Progenitor cell of endocrine pancreas (in vitro differentiated cells): ENCODE measurements around the gene LRBA. TPM values are rescaled to one million over a fixed set of nuclear protein-coding genes. Genes with fewer than 3 reads are reported as not detected.

ENCODE experiments used
- DNase-seq: peaks from one replicate; pipeline ENCODE4 v3.0.0; 2021; ENCODE audit warnings: low spot score; ENCODE audit not compliant: unreplicated experiment
- H3K27ac Mint-ChIP-seq: 2 replicates; pipeline ENCODE4 v1.8.0; 2021; ENCODE audit warnings: mild to moderate bottlenecking, moderate library complexity, mixed read lengths
- H3K27me3 Mint-ChIP-seq: 2 replicates; pipeline ENCODE4 v1.8.0; 2021; ENCODE audit warnings: mixed read lengths
- H3K36me3 Mint-ChIP-seq: 2 replicates; pipeline ENCODE4 v1.8.0; 2022; ENCODE audit warnings: mixed read lengths; ENCODE audit not compliant: insufficient read depth
- H3K4me1 Mint-ChIP-seq: 2 replicates; pipeline ENCODE4 v1.8.0; 2021; ENCODE audit warnings: low read depth, mixed read lengths
- H3K4me3 Mint-ChIP-seq: 2 replicates; pipeline ENCODE4 v1.8.0; 2021; ENCODE audit warnings: low read depth, mild to moderate bottlenecking, moderate library complexity, mixed read lengths
- H3K9me3 Mint-ChIP-seq: 2 replicates; pipeline ENCODE4 v1.8.0; 2021; ENCODE audit warnings: low read depth, mixed read lengths
- total RNA-seq: library from RNA; stranded (reverse); gene quantifications from 2 replicates; pipeline ENCODE4 v1.2.1, GENCODE V29; 2021
- TF ChIP-seq, protein P1 (sequence below): fragments of 200-600 bp; sonication (generic); IDR thresholded peaks from one replicate; pipeline ENCODE4 v1.5.0; 2021; ENCODE audit warnings: antibody characterized with exemption, mild to moderate bottlenecking; ENCODE audit not compliant: unreplicated experiment

LRBA gene
- total RNA-seq, 1 donor from 2014 or later, result 95.2 TPM

DNA sequence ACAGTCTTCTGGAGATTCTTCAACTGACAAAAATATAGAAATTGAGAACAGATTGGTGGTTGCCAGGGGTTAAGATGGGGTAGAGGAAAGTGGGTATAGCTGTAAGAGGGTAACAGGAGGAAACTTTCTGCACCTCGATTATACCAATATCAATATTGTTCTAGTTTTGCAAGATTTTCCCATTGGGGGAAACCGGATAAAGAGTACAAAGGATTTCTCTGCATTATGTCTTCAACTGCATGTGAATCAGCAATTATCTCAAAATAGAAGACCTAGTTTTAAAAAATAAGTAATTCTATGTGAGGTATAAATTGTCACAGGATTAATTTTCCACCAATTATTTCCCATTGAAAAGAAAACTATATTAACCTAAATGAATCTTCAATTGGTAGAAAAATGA, 65.7 kb downstream of the LRBA start:
- peaks cover 11% of the 10 kb centered on the region for H3K36me3 Mint-ChIP-seq
- no peaks in the 10 kb centered on the region for H3K27me3 Mint-ChIP-seq
- peaks cover 17% of the 10 kb centered on the region for H3K4me1 Mint-ChIP-seq
- TF ChIP-seq, protein P1, sequence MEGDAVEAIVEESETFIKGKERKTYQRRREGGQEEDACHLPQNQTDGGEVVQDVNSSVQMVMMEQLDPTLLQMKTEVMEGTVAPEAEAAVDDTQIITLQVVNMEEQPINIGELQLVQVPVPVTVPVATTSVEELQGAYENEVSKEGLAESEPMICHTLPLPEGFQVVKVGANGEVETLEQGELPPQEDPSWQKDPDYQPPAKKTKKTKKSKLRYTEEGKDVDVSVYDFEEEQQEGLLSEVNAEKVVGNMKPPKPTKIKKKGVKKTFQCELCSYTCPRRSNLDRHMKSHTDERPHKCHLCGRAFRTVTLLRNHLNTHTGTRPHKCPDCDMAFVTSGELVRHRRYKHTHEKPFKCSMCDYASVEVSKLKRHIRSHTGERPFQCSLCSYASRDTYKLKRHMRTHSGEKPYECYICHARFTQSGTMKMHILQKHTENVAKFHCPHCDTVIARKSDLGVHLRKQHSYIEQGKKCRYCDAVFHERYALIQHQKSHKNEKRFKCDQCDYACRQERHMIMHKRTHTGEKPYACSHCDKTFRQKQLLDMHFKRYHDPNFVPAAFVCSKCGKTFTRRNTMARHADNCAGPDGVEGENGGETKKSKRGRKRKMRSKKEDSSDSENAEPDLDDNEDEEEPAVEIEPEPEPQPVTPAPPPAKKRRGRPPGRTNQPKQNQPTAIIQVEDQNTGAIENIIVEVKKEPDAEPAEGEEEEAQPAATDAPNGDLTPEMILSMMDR, result no peak
- H3K27ac Mint-ChIP-seq, result no peak overlapping the region
- H3K9me3 Mint-ChIP-seq, result peaks cover 13% of the 10 kb centered on the region
- H3K4me3 Mint-ChIP-seq, result no peak overlapping the region
- no peak for DNase-seq

DNA sequence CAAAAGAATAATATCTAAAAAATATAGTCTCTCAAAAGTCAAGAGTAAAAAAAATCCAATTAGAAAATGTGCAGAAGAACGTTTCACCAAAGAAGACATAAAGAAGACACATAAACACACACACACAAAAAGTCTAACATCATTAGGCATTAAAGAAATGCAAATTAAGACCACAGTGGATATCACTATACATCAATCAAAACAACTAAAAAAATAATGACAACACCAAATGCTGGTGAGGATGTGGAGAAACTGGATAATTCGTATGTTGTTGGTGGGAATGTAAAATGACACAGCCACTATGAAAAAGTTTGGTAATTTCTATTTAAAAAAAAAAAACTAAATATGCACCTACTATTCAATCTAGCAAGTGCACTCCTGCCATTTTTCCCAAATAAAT, 66.4 kb downstream of the LRBA start:
- Mint-ChIP-seq H3K9me3 (peaks cover 13% of the 10 kb centered on the region), H3K4me1 (peaks cover 17% of the 10 kb centered on the region), H3K27ac (no peak overlapping the region), H3K36me3 (peaks cover 11% of the 10 kb centered on the region), H3K27me3 (no peaks in the 10 kb centered on the region), H3K4me3 (no peak overlapping the region)
- DNase-seq, result no peak
- TF ChIP-seq, protein P1, result no peak

DNA sequence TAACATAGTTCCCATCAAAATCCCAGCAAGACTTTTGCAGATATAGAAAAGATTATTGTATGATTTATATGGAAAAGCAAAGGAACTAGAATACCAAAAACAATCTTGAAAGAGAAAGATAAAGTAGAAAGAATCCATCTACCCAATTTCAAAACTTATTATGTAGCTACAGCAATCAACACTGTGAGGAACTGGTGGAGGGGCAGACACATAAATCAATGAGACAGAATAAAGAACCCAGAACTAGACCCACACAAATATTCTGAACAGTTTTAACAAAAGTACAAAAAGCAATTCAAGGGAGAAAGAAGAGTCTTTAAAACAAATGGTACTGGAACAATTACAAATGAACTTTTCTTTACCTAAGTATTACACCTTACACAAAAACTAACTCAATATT, 67.0 kb downstream of the LRBA start:
- TF ChIP-seq, protein P1, result no peak
- Mint-ChIP-seq H3K27ac (no peak overlapping the region), H3K4me1 (peaks cover 17% of the 10 kb centered on the region), H3K36me3 (peaks cover 11% of the 10 kb centered on the region), H3K9me3 (peaks cover 13% of the 10 kb centered on the region), H3K27me3 (no peaks in the 10 kb centered on the region), H3K4me3 (no peak overlapping the region)
- no peak for DNase-seq

DNA sequence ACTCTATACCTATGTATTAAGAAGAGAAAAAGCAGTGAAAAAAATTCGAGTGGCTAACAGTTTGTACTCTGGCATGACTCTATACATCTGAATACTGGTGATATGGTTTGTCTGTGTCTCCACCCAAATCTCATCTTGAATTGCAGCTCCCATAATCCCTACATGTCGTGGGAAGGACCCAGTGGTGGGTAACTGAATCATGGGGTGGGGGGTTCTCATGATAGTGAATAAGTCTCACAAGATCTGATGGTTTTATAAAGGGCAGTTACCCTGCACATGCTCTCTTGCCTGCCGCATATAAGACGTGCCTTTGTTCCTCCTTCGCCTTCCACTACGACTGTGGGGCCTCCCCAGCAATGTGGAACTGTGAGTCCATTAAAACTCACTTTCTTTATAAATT, 70.4 kb downstream of the LRBA start:
- Mint-ChIP-seq H3K4me1 (peaks cover 12% of the 10 kb centered on the region), H3K4me3 (no peak overlapping the region), H3K9me3 (peaks cover 3% of the 10 kb centered on the region), H3K36me3 (no peaks in the 10 kb centered on the region), H3K27me3 (no peaks in the 10 kb centered on the region), H3K27ac (no peak overlapping the region)
- TF ChIP-seq, protein P1, result no peak
- DNase-seq, result no peak

DNA sequence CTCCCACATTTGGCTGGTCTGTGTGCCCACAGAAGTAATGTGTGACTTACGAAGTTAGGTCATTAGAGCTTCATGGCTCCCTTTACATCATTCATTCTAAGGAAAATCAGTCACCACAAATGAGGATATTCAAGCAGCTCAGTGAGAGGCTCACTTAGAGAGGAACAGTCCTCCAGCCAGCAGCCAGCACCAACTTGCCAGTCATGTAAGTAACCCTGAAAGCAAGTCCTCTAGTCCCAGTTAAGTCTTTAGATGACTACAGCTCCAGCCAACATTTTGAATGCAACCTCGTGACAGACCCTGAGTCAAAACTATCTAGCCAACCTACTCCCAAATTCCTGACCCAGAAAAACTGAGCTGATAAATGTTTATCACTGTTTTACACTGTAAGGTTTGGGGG, 71.3 kb downstream of the LRBA start:
- no peak for DNase-seq
- TF ChIP-seq, protein P1, result no peak
- Mint-ChIP-seq H3K27ac (no peak overlapping the region), H3K4me3 (no peak overlapping the region), H3K9me3 (no peaks in the 10 kb centered on the region), H3K27me3 (no peaks in the 10 kb centered on the region), H3K4me1 (peaks cover 12% of the 10 kb centered on the region), H3K36me3 (no peaks in the 10 kb centered on the region)

DNA sequence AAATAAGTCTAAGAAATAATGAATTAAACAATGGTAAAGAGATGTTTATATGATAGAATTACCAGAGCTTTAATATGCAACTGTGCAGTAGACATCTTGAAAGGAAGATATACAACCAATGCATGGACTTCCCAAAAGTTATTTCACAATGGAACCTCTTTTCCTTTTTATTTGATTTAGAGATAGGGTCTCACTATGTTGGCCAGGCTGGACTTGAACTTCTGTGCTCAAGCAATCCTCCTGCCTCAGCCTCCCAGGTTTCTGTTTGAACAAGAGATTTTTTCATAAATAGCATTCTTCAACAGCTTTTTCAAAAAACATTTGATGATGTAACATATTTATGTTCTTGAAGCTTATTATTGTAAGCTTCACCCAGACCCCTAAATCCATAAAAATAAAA, 72.0 kb downstream of the LRBA start:
- Mint-ChIP-seq H3K4me1 (peaks cover 16% of the 10 kb centered on the region), H3K9me3 (no peaks in the 10 kb centered on the region), H3K4me3 (no peak overlapping the region), H3K27ac (no peak overlapping the region), H3K36me3 (no peaks in the 10 kb centered on the region), H3K27me3 (no peaks in the 10 kb centered on the region)
- TF ChIP-seq, protein P1, result no peak
- DNase-seq, result no peak
